ENCODE measurements around the gene LTBP1. TPM values are rescaled to one million over a fixed set of nuclear protein-coding genes. Genes with fewer than 3 reads are reported as not detected.

The LTBP1 gene
- total and polyA plus RNA-seq, 2 of the 13 experiments (the other 11 are each of a cell fraction or from before 2014, with no cell fraction given): 0.12 to 0.22 TPM

DNA sequence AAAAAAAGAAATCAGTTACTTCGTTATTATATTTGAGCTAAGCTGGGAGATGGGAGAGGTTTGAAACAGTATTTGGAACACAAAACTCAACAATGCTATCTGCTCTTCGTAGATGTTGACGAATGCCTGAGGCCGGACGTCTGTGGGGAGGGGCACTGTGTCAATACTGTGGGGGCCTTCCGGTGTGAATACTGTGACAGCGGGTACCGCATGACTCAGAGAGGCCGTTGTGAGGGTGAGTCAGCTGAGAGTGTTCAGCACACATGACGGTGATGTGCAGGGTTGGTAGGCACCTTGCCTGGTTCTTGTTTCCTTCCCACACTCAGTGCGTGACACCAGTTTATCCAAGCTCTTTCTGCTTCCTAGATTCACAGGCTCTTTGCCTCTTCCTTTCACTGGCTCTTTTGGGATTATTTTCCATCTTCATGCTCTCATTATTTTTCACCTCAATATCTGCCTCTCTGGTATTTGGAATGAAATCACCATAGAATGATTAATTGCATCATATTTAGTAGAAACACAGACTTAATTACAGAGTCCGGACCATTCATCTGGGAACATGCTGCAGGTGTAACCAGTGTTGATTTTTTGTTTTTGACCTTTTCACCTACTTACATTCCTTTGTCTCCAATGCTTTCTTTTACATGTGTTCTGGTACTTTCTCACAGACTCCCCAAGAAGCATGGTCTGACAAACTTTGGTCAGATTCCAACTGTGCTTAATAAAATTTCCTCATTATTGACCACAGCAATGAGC lies 329.1 kb downstream of the LTBP1 start (continued):
- TF ChIP-seq, protein P1, sequence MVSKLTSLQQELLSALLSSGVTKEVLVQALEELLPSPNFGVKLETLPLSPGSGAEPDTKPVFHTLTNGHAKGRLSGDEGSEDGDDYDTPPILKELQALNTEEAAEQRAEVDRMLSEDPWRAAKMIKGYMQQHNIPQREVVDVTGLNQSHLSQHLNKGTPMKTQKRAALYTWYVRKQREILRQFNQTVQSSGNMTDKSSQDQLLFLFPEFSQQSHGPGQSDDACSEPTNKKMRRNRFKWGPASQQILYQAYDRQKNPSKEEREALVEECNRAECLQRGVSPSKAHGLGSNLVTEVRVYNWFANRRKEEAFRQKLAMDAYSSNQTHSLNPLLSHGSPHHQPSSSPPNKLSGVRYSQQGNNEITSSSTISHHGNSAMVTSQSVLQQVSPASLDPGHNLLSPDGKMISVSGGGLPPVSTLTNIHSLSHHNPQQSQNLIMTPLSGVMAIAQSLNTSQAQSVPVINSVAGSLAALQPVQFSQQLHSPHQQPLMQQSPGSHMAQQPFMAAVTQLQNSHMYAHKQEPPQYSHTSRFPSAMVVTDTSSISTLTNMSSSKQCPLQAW (CRISPR knock-in tag; IDR thresholded peaks at IDR 0.05): 0 out of 2 replicates have a peak, but pooled peaks have one; percentile 33
- TF ChIP-seq, protein P2, sequence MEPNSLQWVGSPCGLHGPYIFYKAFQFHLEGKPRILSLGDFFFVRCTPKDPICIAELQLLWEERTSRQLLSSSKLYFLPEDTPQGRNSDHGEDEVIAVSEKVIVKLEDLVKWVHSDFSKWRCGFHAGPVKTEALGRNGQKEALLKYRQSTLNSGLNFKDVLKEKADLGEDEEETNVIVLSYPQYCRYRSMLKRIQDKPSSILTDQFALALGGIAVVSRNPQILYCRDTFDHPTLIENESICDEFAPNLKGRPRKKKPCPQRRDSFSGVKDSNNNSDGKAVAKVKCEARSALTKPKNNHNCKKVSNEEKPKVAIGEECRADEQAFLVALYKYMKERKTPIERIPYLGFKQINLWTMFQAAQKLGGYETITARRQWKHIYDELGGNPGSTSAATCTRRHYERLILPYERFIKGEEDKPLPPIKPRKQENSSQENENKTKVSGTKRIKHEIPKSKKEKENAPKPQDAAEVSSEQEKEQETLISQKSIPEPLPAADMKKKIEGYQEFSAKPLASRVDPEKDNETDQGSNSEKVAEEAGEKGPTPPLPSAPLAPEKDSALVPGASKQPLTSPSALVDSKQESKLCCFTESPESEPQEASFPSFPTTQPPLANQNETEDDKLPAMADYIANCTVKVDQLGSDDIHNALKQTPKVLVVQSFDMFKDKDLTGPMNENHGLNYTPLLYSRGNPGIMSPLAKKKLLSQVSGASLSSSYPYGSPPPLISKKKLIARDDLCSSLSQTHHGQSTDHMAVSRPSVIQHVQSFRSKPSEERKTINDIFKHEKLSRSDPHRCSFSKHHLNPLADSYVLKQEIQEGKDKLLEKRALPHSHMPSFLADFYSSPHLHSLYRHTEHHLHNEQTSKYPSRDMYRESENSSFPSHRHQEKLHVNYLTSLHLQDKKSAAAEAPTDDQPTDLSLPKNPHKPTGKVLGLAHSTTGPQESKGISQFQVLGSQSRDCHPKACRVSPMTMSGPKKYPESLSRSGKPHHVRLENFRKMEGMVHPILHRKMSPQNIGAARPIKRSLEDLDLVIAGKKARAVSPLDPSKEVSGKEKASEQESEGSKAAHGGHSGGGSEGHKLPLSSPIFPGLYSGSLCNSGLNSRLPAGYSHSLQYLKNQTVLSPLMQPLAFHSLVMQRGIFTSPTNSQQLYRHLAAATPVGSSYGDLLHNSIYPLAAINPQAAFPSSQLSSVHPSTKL (CRISPR knock-in tag; IDR thresholded peaks at IDR 0.05): peak; percentile 91
- TF ChIP-seq ZNF775 (CRISPR knock-in tag; IDR thresholded peaks at IDR 0.05; ENCODE audit: borderline replicate concordance) (no peak), CHD4 (IDR thresholded peaks at IDR 0.05; ENCODE audit: borderline replicate concordance, low read length) (no peak), YEATS2 (CRISPR knock-in tag; IDR thresholded peaks at IDR 0.05; ENCODE audit: borderline replicate concordance) (peak; percentile 18; the same call in 1 of the 2 replicates), MYC (CRISPR knock-in tag; IDR thresholded peaks at IDR 0.05; ENCODE audit: borderline replicate concordance) (0 out of 2 replicates have a peak, but pooled peaks have one; percentile 19), ZNF776 (CRISPR knock-in tag; IDR thresholded peaks at IDR 0.05) (no peak), ZBTB7B (CRISPR knock-in tag; IDR thresholded peaks at IDR 0.05) (no peak), GABPB1 (CRISPR knock-in tag; IDR thresholded peaks at IDR 0.05) (peak; percentile 82), ZNF326 (CRISPR knock-in tag; IDR thresholded peaks at IDR 0.05; ENCODE audit: borderline replicate concordance) (no peak), IKZF4 (CRISPR knock-in tag; IDR thresholded peaks at IDR 0.05; ENCODE audit: borderline replicate concordance, low read depth, not compliant biosample characterization) (no peak), ZIK1 (CRISPR knock-in tag; IDR thresholded peaks at IDR 0.05; ENCODE audit: borderline replicate concordance, low read depth) (no peak), ZNF598 (CRISPR knock-in tag; IDR thresholded peaks at IDR 0.05; ENCODE audit: borderline replicate concordance) (no peak), ASH2L (IDR thresholded peaks at IDR 0.05; ENCODE audit: insufficient read length, low read depth, low read length) (peak; percentile 12)
- TF ChIP-seq, protein P3, sequence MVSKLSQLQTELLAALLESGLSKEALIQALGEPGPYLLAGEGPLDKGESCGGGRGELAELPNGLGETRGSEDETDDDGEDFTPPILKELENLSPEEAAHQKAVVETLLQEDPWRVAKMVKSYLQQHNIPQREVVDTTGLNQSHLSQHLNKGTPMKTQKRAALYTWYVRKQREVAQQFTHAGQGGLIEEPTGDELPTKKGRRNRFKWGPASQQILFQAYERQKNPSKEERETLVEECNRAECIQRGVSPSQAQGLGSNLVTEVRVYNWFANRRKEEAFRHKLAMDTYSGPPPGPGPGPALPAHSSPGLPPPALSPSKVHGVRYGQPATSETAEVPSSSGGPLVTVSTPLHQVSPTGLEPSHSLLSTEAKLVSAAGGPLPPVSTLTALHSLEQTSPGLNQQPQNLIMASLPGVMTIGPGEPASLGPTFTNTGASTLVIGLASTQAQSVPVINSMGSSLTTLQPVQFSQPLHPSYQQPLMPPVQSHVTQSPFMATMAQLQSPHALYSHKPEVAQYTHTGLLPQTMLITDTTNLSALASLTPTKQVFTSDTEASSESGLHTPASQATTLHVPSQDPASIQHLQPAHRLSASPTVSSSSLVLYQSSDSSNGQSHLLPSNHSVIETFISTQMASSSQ (IDR thresholded peaks at IDR 0.05; ENCODE audit: low read depth): no peak
- TF ChIP-seq, protein P3 (CRISPR knock-in tag; IDR thresholded peaks at IDR 0.05; ENCODE audit: borderline replicate concordance): 0 out of 2 replicates have a peak, but pooled peaks have one; percentile 19
- TF ChIP-seq, protein P4, sequence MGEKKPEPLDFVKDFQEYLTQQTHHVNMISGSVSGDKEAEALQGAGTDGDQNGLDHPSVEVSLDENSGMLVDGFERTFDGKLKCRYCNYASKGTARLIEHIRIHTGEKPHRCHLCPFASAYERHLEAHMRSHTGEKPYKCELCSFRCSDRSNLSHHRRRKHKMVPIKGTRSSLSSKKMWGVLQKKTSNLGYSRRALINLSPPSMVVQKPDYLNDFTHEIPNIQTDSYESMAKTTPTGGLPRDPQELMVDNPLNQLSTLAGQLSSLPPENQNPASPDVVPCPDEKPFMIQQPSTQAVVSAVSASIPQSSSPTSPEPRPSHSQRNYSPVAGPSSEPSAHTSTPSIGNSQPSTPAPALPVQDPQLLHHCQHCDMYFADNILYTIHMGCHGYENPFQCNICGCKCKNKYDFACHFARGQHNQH (CRISPR knock-in tag; IDR thresholded peaks at IDR 0.05): peak; percentile 76; the same call in 1 of the 2 replicates

Measured in HepG2 (cell line).